GM12875 (cell line): ENCODE results near the gene SYT15.

Source experiments
- H3K4me3 ChIP-seq: one replicate; pipeline ENCODE4 v1.5.1; 2011; ENCODE audit warnings: low read depth, low read length, control low read depth
- CTCF ChIP-seq: IDR thresholded peaks from 2 replicates; pipeline ENCODE4 v1.5.1; 2011; ENCODE audit warnings: low read depth, mild to moderate bottlenecking, control low read depth, inconsistent platforms, low read length, moderate library complexity, borderline replicate concordance; ENCODE audit not compliant: insufficient read depth

The SYT15 gene

DNA sequence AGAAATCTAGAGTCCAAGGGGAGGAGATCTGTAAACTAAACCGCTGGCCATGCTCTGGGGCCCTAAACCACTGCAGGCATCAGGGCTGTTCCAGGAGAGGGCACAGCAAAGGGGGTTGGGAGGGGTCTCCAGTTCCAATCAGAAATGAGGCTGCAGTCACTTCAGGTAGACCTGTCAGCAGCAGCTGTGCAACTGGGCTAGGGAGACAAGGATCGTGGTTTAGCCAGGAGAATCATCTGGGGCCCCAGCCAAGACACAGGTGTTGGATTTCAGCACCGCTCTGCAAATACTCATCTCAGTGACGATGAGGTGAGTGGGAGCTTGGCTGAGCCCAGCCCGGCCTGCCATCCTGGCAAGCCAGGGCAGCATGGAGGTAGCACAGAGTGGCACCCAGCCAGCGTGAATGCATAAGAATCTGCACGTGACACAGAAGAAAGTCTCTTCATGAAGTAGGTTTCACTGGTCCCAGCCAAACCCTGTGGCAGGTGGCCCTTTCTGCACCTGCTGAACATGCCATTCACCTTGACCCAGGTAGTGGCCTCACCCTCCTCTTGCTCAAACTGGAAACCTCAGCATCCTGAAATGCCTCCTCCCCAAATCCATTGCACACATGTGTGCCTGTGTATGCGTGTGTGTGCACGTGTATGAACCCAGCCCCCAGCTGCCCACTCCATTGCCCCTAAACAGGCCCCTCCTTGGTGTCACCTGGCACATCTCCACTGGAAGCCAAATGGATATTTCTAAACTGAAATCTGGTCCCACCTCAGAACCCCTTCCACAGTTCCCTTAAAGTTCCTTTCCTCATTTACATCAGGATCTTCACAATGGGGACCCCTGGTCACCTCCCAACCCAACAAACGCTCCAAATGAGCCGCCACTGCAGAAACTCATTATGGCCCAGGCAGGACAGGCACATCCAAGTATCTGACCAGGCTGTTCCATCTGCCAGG is 32.1 kb upstream of the SYT15 start:
- no peak overlapping the region for H3K4me3 ChIP-seq
- TF ChIP-seq CTCF = no peak

DNA sequence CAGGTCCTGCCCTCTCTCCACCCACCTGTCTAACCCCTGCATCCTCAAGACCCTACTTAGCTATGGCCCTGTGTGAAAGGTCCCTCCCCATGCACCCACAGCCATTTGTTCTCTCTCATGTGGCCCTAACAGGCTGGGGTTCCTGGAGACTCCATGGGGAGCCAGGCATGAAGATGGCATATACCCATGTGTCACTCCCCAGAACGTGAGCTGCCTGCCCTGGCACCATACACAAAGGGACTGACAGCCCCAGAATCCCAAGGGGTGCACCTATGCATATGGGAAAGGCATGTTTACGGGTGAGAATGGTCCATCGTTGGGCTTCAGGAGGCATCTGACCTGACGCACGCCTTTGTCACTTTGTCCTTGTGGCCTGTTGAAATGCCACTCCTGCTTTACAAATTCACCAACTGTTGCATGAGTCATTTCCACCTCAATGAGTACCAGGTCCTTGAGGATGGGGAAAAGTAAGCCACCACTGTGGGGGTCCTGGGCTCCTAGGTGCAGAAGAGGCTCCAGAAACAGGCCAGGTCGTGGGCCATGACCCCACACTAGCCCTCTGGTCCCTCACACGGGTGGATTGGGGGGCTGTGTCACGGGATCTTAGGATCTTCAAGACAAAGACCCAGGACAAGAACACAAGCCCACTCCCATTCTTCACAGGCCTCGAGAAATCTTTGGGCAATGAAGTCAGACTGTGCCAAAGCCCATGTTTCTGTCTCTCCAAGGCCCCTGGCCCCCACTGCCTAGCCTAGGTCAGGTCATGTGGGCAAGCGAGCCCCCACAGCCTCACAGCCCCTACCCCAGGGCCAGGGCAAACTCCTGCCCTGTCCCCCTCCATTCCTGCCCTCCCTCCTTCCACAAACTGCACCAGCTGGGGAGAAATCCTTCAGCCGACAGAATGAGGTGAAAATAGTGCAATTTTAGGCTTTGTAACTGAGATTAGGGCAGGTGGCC is 31.1 kb upstream of the SYT15 start:
- no peak overlapping the region for H3K4me3 ChIP-seq
- no peak for TF ChIP-seq CTCF

DNA sequence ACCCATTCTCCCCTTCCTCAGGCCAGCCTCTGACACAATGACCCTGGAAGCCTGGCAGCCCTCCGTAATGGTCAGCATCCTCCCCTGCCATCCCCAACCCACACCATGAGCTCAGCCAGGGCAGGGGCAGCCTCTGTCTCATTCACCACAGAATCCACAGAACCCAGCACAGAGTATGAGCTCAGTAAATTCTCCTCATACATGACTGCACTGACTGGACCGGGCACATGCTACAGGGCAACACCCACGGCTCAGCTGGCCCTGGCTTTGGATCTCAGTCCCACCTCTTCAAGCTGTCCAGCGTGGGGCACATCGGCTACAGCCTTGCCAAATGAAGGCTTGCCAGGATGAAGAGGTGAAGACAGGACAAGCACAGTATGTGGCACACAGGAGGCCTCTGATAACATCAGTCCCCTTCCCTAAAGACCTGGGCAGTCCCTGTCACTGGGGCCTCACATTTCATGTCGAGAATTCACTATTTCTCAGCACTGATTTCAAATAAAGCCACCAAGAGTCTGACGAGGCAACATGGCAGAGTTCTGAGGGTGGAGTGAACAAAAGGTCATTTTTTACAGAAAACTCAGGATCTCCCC is 30.3 kb upstream of the SYT15 start:
- TF ChIP-seq CTCF = no peak
- no peak overlapping the region for H3K4me3 ChIP-seq

- TF ChIP-seq CTCF = no peak
Observed at GRCh38 chr10:46549171-46550075, 29.5 kb upstream of the SYT15 start.

DNA sequence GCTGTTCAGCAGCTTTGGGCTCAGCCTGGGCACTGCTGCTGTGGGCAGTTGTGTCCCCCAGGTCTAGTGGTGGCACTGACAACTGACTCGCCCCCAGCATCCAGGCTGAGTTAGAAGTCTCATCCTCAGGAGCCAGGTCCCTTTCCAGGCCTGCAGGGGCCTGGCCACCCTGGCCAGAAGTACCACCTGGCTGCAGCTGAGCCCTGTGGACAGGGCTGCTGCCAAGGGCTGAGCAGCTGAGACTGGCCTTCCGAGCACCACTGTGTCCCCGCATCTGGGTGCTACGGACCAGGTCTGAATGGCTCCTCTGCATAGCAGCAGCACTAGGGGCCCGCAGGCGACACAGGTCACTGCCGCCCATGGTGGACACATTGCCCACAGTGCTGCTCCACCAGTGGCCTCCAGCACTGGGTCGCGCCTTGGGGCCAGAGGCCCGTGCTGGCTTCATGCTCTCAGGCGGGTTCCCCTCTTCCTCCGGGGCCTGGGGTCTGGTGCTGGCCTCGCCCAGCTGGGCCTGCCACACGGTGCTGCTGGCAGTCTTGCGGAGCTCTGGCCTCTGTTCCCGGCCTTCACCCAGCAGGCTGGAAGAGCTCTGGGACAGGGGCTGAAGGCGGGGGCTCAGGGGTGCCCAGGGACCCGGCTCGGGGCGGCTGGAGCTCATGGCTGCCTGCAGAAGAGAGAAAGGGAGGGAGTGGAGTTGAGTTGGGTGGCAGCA is 28.7 kb upstream of the SYT15 start:
- no peak for TF ChIP-seq CTCF

More at GRCh38 chr10:46549171-46550075, 29.5 kb upstream of the SYT15 start:
- H3K4me3 ChIP-seq = no peak overlapping the region

More for the DNA sequence above, 28.7 kb upstream of the SYT15 start:
- H3K4me3 ChIP-seq = no peak overlapping the region
